ENCODE data around the gene FAM124A.

The FAM124A gene

DNA sequence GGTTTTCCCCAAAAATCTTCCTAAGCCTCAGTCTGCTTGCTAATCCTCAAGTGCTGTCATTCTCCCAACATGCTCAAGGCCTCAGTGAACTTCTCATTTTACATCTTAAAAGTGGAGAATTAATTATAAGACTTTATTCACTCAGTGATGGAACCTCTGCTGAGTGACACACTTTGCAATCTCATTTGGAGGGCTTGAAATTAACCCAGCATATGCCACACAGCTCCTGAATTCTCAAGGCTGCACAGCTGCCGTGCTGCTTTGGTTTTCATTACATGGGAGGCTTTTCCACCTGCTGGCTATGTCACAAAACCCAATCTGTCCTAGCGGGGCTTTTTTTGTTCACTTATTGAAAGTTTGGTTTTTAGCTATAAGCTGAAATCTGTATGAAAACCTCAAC, 89.0 kb downstream of the FAM124A start:
- TF ChIP-seq, protein P1, sequence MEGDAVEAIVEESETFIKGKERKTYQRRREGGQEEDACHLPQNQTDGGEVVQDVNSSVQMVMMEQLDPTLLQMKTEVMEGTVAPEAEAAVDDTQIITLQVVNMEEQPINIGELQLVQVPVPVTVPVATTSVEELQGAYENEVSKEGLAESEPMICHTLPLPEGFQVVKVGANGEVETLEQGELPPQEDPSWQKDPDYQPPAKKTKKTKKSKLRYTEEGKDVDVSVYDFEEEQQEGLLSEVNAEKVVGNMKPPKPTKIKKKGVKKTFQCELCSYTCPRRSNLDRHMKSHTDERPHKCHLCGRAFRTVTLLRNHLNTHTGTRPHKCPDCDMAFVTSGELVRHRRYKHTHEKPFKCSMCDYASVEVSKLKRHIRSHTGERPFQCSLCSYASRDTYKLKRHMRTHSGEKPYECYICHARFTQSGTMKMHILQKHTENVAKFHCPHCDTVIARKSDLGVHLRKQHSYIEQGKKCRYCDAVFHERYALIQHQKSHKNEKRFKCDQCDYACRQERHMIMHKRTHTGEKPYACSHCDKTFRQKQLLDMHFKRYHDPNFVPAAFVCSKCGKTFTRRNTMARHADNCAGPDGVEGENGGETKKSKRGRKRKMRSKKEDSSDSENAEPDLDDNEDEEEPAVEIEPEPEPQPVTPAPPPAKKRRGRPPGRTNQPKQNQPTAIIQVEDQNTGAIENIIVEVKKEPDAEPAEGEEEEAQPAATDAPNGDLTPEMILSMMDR (conservative IDR thresholded peaks at IDR 0.05; ENCODE audit: low read depth, low read length): no peak
- Histone ChIP-seq H3K27ac (no peak overlapping the region), H3K4me1 (ENCODE audit: low read depth, poor library complexity, severe bottlenecking) (no peaks in the 10 kb centered on the region), H3K4me3 (IDR thresholded peaks at IDR 0.05; ENCODE audit: insufficient read depth, low read depth, low read length) (no peak overlapping the region), H2AFZ (ENCODE audit: low read depth) (no peak overlapping the region), H3K79me2 (ENCODE audit: insufficient read depth, low read depth) (no peaks in the 10 kb centered on the region), H3K4me2 (no peak overlapping the region), H3K9ac (no peak overlapping the region), H4K20me1 (ENCODE audit: insufficient read depth) (no peaks in the 10 kb centered on the region), H3K27me3 (ENCODE audit: insufficient read depth, low read depth) (no peaks in the 10 kb centered on the region), H3K36me3 (ENCODE audit: insufficient read depth) (no peaks in the 10 kb centered on the region)

DNA sequence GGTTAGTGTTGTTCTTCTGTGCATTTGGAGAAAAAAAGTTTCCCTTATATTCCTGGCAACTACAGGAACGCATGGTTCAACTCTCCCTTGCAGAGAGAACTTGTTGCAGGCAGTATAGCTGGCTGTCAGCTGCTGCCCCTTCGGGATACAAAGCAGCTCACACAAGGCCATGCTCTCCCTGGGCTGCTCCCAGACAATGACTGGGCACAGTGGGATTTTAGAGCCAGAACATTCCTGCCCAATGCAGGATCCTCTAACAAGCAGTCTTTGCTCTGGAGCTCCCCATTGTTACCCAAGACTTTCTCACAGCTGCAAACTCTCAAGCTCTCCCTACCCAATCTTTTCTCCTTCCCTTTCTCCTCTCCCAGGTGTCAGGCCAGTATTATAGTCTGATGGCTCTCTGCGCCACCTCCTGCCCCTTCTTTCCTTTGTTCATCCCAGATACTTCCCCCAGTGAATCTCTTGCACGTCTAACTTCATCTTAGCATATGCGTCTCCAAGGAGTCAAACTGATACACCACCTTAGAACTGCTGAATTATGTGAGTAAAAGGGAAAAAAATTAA, 89.8 kb downstream of the FAM124A start:
- TF ChIP-seq, protein P1 (conservative IDR thresholded peaks at IDR 0.05; ENCODE audit: low read depth, low read length): no peak
- no peak overlapping the region for H3K27ac ChIP-seq

DNA sequence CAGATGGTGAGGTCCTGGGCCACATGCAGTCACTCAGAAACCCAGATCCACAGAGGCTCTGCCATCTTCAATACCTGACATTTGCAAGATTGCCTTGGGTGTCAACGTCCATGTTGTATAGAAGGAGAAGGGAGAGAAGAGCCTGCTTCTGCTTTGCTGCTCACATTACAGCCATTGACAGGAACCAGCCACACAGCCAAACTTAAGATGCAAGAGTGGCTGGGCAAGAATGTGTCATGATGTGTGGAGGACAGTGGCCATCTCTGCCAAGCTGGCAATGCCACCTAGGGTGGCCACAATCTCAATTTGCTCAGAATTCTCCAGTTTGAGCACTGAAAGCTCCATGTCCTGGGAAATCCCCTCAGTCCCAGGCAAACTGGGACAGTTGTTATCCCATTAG, 91.4 kb downstream of the FAM124A start:
- H3K4me2 ChIP-seq: no peak overlapping the region
- H3K79me2 ChIP-seq (ENCODE audit: insufficient read depth, low read depth): no peaks in the 10 kb centered on the region
- no peaks in the 10 kb centered on the region for H3K27me3 ChIP-seq (ENCODE audit: insufficient read depth, low read depth)
- H4K20me1 ChIP-seq (ENCODE audit: insufficient read depth): no peaks in the 10 kb centered on the region
- no peak overlapping the region for H3K9ac ChIP-seq
- H3K36me3 ChIP-seq (ENCODE audit: insufficient read depth): no peaks in the 10 kb centered on the region
- H2AFZ ChIP-seq (ENCODE audit: low read depth): no peak overlapping the region
- no peak overlapping the region for H3K4me3 ChIP-seq (IDR thresholded peaks at IDR 0.05; ENCODE audit: insufficient read depth, low read depth, low read length)
- no peaks in the 10 kb centered on the region for H3K4me1 ChIP-seq (ENCODE audit: low read depth, poor library complexity, severe bottlenecking)
- TF ChIP-seq, protein P1 (conservative IDR thresholded peaks at IDR 0.05; ENCODE audit: low read depth, low read length): no peak
- H3K27ac ChIP-seq: no peak overlapping the region

More for the DNA sequence above, 89.8 kb downstream of the FAM124A start:
- H3K4me2 ChIP-seq: no peak overlapping the region
- no peaks in the 10 kb centered on the region for H3K79me2 ChIP-seq (ENCODE audit: insufficient read depth, low read depth)
- H3K4me3 ChIP-seq (IDR thresholded peaks at IDR 0.05; ENCODE audit: insufficient read depth, low read depth, low read length): no peak overlapping the region
- H3K9ac ChIP-seq: no peak overlapping the region
- no peaks in the 10 kb centered on the region for H3K4me1 ChIP-seq (ENCODE audit: low read depth, poor library complexity, severe bottlenecking)
- H4K20me1 ChIP-seq (ENCODE audit: insufficient read depth): no peaks in the 10 kb centered on the region
- H3K36me3 ChIP-seq (ENCODE audit: insufficient read depth): no peaks in the 10 kb centered on the region
- no peaks in the 10 kb centered on the region for H3K27me3 ChIP-seq (ENCODE audit: insufficient read depth, low read depth)
- H2AFZ ChIP-seq (ENCODE audit: low read depth): no peak overlapping the region

DNA sequence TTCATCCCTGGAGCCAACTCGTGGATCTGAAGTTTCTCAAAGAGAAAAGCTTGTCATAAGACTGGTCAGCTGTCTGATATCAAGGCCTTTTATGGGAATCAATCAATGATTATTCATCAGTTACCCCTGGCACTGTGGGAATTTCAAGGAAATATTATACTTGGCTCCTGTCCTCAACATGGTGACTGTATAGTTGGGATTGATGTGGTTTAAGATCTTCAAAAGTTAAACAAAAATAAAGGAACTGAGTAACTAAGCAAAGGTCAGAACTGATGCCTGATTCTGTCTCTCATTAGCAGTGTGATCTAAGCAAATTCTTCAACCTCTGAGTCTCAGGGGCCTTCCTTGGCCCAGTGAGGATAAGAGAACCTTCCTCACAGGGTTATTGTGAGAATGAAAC, 95.1 kb downstream of the FAM124A start:
- Histone ChIP-seq H3K27ac (no peak overlapping the region), H3K4me2 (no peak overlapping the region), H4K20me1 (ENCODE audit: insufficient read depth) (no peaks in the 10 kb centered on the region), H3K27me3 (ENCODE audit: insufficient read depth, low read depth) (no peaks in the 10 kb centered on the region), H3K4me3 (IDR thresholded peaks at IDR 0.05; ENCODE audit: insufficient read depth, low read depth, low read length) (no peak overlapping the region), H3K4me1 (ENCODE audit: low read depth, poor library complexity, severe bottlenecking) (no peaks in the 10 kb centered on the region), H3K36me3 (ENCODE audit: insufficient read depth) (no peaks in the 10 kb centered on the region), H3K9ac (no peak overlapping the region), H2AFZ (ENCODE audit: low read depth) (no peak overlapping the region), H3K79me2 (ENCODE audit: insufficient read depth, low read depth) (no peaks in the 10 kb centered on the region)
- TF ChIP-seq, protein P1 (conservative IDR thresholded peaks at IDR 0.05; ENCODE audit: low read depth, low read length): no peak

All from KMS-11 (cell line).